IMR-90 (cell line): ENCODE data around the gene AKAP17A. TPM values are rescaled to one million over a fixed set of nuclear protein-coding genes. Genes with fewer than 3 reads are reported as not detected.

Experiments used
- ATAC-seq: fragments of 200-7000 bp; cut with Tn5 transposase; 2 replicates; pipeline ENCODE4 v1.9.1; 2020; ENCODE audit warnings: low read depth, mild to moderate bottlenecking, moderate library complexity
- BruUV-seq: library from RNA; stranded (reverse); fragments of 400-500 nt; replicated peaks from 2 replicates; lab custom pipeline; 2021; lab: Mats Ljungman, UMichigan
- CTCF ChIA-PET: fragments of 300-600 bp; formaldehyde crosslinking; extraction: SDS; loops from one replicate; lab custom pipeline; 2021; ENCODE audit warnings: antibody characterized with exemption; lab: Yijun Ruan, JAX
- POLR2A ChIA-PET: fragments of 300-600 bp; sonication (Branson Sonifier 250); formaldehyde crosslinking; loops from one replicate; lab custom pipeline; 2022; ENCODE audit warnings: antibody characterized with exemption; ENCODE audit not compliant: unreplicated experiment; lab: Charles Lee
- DNase-seq: peaks from one replicate; pipeline ENCODE4 v3.0.0; 2013
- H2AFZ ChIP-seq: replicated peaks from 2 replicates; pipeline ENCODE3; 2013; ENCODE audit warnings: low read length, mild to moderate bottlenecking; ENCODE audit not compliant: poor library complexity
- H2AK5ac ChIP-seq: 2 replicates; pipeline ENCODE4 v1.6.1; 2013; ENCODE audit warnings: low read depth, low read length, inconsistent platforms
- H2AK9ac ChIP-seq: replicated peaks from 2 replicates; pipeline ENCODE3; 2013; ENCODE audit warnings: mild to moderate bottlenecking, low read depth, low read length, moderate library complexity; ENCODE audit not compliant: poor library complexity
- H2BK120ac ChIP-seq: 2 replicates; pipeline ENCODE4 v1.6.1; 2013; ENCODE audit warnings: low read depth, low read length, inconsistent platforms
- H2BK15ac ChIP-seq: 3 replicates; pipeline ENCODE4 v1.6.1; 2013; ENCODE audit warnings: low read depth, low read length, inconsistent platforms
- H2BK20ac ChIP-seq: 2 replicates; pipeline ENCODE4 v1.6.1; 2013; ENCODE audit warnings: low read depth, mild to moderate bottlenecking, inconsistent platforms, low read length, moderate library complexity
- H2BK5ac ChIP-seq: 2 replicates; pipeline ENCODE4 v1.6.1; 2013; ENCODE audit warnings: mild to moderate bottlenecking, low read depth, low read length, inconsistent platforms; ENCODE audit not compliant: poor library complexity, severe bottlenecking
- H3K14ac ChIP-seq: replicated peaks from 2 replicates; pipeline ENCODE4 v1.6.1; 2013; ENCODE audit warnings: low read depth, low read length, inconsistent platforms
- H3K18ac ChIP-seq: 2 replicates; pipeline ENCODE4 v1.6.1; 2013; ENCODE audit warnings: low read depth, low read length, control low read depth
- H3K23ac ChIP-seq: 2 replicates; pipeline ENCODE4 v1.6.1; 2013; ENCODE audit warnings: low read depth, low read length, inconsistent platforms
- H3K27ac ChIP-seq: 2 replicates; pipeline ENCODE4 v1.5.1; 2013; ENCODE audit warnings: mild to moderate bottlenecking, control low read depth, low read length; ENCODE audit not compliant: insufficient read depth
- H3K27me3 ChIP-seq: 2 replicates; pipeline ENCODE4 v1.6.1; 2013; ENCODE audit warnings: low read length; ENCODE audit not compliant: control insufficient read depth, insufficient read depth
- H3K36me3 ChIP-seq: 2 replicates; pipeline ENCODE4 v1.6.1; 2013; ENCODE audit warnings: low read length, mixed read lengths; ENCODE audit not compliant: control insufficient read depth, insufficient read depth
- H3K4ac ChIP-seq: 2 replicates; pipeline ENCODE4 v1.6.1; 2013; ENCODE audit warnings: low read depth, low read length, inconsistent platforms
- H3K4me1 ChIP-seq: 2 replicates; pipeline ENCODE4 v1.6.1; 2013; ENCODE audit warnings: low read length, mixed read lengths; ENCODE audit not compliant: control insufficient read depth, insufficient read depth
- H3K4me2 ChIP-seq: 2 replicates; pipeline ENCODE4 v1.6.1; 2013; ENCODE audit warnings: low read depth, mild to moderate bottlenecking, control low read depth, low read length, moderate library complexity
- H3K4me3 ChIP-seq: 2 replicates; pipeline ENCODE4 v1.5.1; 2013; ENCODE audit warnings: low read depth, mild to moderate bottlenecking, control low read depth, low read length, moderate library complexity; ENCODE audit not compliant: insufficient read depth
- H3K56ac ChIP-seq: 2 replicates; pipeline ENCODE4 v1.6.1; 2013; ENCODE audit warnings: low read length, inconsistent platforms; ENCODE audit not compliant: insufficient read depth; ENCODE audit errors: extremely low read depth
- H3K79me1 ChIP-seq, 2 experiments: 2 replicates each; pipeline ENCODE4 v1.6.1; 2013; ENCODE audit warnings: low read length in 2 of 2, inconsistent platforms in 1 of 2, low read depth in 1 of 2
- H3K9ac ChIP-seq: 2 replicates; pipeline ENCODE4 v1.6.1; 2013; ENCODE audit warnings: low read depth, low read length, control low read depth
- H3K9me1 ChIP-seq: 2 replicates; pipeline ENCODE4 v1.6.1; 2013; ENCODE audit warnings: low read length, inconsistent platforms; ENCODE audit not compliant: insufficient read depth
- H3K9me3 ChIP-seq: 2 replicates; pipeline ENCODE4 v1.6.1; 2013; ENCODE audit warnings: low read length; ENCODE audit not compliant: control insufficient read depth, insufficient read depth
- H4K20me1 ChIP-seq: 2 replicates; pipeline ENCODE4 v1.6.1; 2013; ENCODE audit warnings: low read length, inconsistent platforms; ENCODE audit not compliant: insufficient read depth
- H4K5ac ChIP-seq: 2 replicates; pipeline ENCODE4 v1.6.1; 2013; ENCODE audit warnings: mild to moderate bottlenecking, low read depth, low read length, control low read depth
- H4K8ac ChIP-seq, 2 experiments: 2 replicates each; pipeline ENCODE4 v1.6.1; 2013; ENCODE audit warnings: low read depth in 2 of 2, low read length in 2 of 2, control low read depth in 1 of 2, inconsistent platforms in 1 of 2
- H4K91ac ChIP-seq: 2 replicates; pipeline ENCODE4 v1.6.1; 2013; ENCODE audit warnings: low read depth, low read length, inconsistent platforms; ENCODE audit not compliant: insufficient read depth
- CEBPB ChIP-seq: IDR thresholded peaks from 2 replicates; pipeline ENCODE4 v1.6.1; 2012; ENCODE audit warnings: low read depth, low read length, improper control_type of control experiment
- WGBS, 2 experiments: methylation state at CpG; one replicate each; pipeline versions ENCODE4 v1.1.5 to v1.1.7; 2013; ENCODE audit warnings: missing lambda C conversion rate in 2 of 2; ENCODE audit not compliant: insufficient read length in 1 of 2; ENCODE audit errors: extremely low coverage in 2 of 2; 5-methylcytosine and 5-hydroxymethylcytosine counted together
- dilution Hi-C: fragments of 300-500 bp; cut with HindIII; formaldehyde crosslinking; loops from one replicate; pipeline ENCODE4 v1.14.3; 2018; ENCODE audit warnings: low sequenced_read_pairs; ENCODE audit not compliant: unreplicated experiment
- in situ Hi-C: fragments of 300-500 bp; cut with MboI; formaldehyde crosslinking; loops from 3 replicates; pipeline ENCODE4 v1.14.3; 2019; ENCODE audit warnings: low sequenced_read_pairs, inconsistent platforms, mixed read lengths
- intact Hi-C: fragments of 100-400 bp; cut with micrococcal nuclease; formaldehyde crosslinking; loops from 2 replicates; pipeline ENCODE4 v1.10.0; 2022
- polyA plus RNA-seq, 3 experiments: library from polyadenylated mRNA; depleted of rRNA; stranded (reverse); fragments of >200 nt; gene quantifications; 2 replicates each; pipeline ENCODE4 v1.2.3, GENCODE V29; 2012; ENCODE audit warnings: low replicate concordance in 1 of 3
- total RNA-seq: library from RNA; depleted of rRNA; stranded (reverse); fragments of >200 nt; gene quantifications from 2 replicates; pipeline ENCODE4 v1.2.3, GENCODE V29; 2012
- TF ChIP-seq, protein P1 (sequence below): conservative IDR thresholded peaks from 2 replicates; pipeline ENCODE4 v1.5.1; 2012; ENCODE audit warnings: mild to moderate bottlenecking, low read depth, low read length, improper control_type of control experiment

Gene AKAP17A
- total and polyA plus RNA-seq, 2 of the 4 experiments (the other 2 are of a cell fraction) = 9.0 to 23.7 TPM

DNA sequence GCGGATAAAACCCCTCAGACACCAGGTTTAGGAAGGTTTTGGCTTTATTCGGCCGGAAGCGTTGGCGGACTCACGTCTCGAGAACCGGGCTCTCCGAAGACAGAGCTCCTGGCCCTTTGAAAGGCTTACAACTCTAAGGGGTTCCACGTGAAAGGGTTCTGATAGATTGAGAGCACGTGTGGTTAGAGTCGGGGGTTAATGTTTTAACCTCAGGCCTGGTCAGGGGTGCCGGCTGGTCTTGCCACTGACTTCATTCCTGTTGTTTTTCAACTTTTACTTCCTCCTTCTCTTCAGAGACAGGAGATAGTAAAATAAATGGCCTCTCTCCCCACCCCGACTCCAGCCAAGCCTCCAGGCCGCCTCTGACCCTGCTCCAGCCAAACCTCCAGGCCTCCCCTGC lies 18.8 kb downstream of the AKAP17A start:
- no peak overlapping the region for H3K23ac ChIP-seq
- no peak overlapping the region for H2AK9ac ChIP-seq
- no peak overlapping the region for H3K4ac ChIP-seq
- ChIA-PET POLR2A (no interaction called here), CTCF (no interaction called here)
- in situ Hi-C loops (no loop called here), dilution Hi-C loops (no loop called here), intact Hi-C loops (no loop called here)
- TF ChIP-seq, protein P1, sequence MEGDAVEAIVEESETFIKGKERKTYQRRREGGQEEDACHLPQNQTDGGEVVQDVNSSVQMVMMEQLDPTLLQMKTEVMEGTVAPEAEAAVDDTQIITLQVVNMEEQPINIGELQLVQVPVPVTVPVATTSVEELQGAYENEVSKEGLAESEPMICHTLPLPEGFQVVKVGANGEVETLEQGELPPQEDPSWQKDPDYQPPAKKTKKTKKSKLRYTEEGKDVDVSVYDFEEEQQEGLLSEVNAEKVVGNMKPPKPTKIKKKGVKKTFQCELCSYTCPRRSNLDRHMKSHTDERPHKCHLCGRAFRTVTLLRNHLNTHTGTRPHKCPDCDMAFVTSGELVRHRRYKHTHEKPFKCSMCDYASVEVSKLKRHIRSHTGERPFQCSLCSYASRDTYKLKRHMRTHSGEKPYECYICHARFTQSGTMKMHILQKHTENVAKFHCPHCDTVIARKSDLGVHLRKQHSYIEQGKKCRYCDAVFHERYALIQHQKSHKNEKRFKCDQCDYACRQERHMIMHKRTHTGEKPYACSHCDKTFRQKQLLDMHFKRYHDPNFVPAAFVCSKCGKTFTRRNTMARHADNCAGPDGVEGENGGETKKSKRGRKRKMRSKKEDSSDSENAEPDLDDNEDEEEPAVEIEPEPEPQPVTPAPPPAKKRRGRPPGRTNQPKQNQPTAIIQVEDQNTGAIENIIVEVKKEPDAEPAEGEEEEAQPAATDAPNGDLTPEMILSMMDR = no peak
- TF ChIP-seq CEBPB = no peak
- ATAC-seq (no peak), DNase-seq (no peak)
- no peaks in the 10 kb centered on the region for H4K20me1 ChIP-seq
- H3K9me3 ChIP-seq = no peaks in the 10 kb centered on the region
- no peak overlapping the region for H2BK15ac ChIP-seq
- H3K27ac ChIP-seq = no peak overlapping the region
- H3K9ac ChIP-seq = no peak overlapping the region
- no peak overlapping the region for H4K8ac ChIP-seq
- no peaks in the 10 kb centered on the region for H3K36me3 ChIP-seq
- no peak overlapping the region for H3K14ac ChIP-seq
- H2BK20ac ChIP-seq = no peak overlapping the region
- H3K4me2 ChIP-seq = no peak overlapping the region
- H3K9me1 ChIP-seq = no peaks in the 10 kb centered on the region
- no peaks in the 10 kb centered on the region for H3K4me1 ChIP-seq
- H2AK5ac ChIP-seq = no peak overlapping the region
- no TSS peak for BruUV-seq
- no peak overlapping the region for H2BK120ac ChIP-seq
- 93% methylated on average over 3 of the region's 15 CpGs; no CpG with 5 or more reads in 1 of the 2 experiments for WGBS, 2 experiments
- no peaks in the 10 kb centered on the region for H3K27me3 ChIP-seq
- no peak overlapping the region for H2AFZ ChIP-seq
- no peak overlapping the region for H4K91ac ChIP-seq
- H3K79me1 ChIP-seq = no peaks in the 10 kb centered on the region
- no peak overlapping the region for H2BK5ac ChIP-seq
- H3K56ac ChIP-seq = no peak overlapping the region
- H3K4me3 ChIP-seq = no peak overlapping the region
- no peak overlapping the region for H3K18ac ChIP-seq
- H4K5ac ChIP-seq = no peak overlapping the region
